HEK293T (cell line): ENCODE measurements around the gene SMCO2.

Experiments used
- ARNT ChIP-seq: fragments of 450-650 bp; IDR thresholded peaks from 2 replicates; pipeline ENCODE4 v1.6.1; 2017; ENCODE audit warnings: mild to moderate bottlenecking
- FOXA1 ChIP-seq: fragments of 450-650 bp; IDR thresholded peaks from 2 replicates; pipeline ENCODE4 v1.6.1; 2016; ENCODE audit warnings: mild to moderate bottlenecking

DNA sequence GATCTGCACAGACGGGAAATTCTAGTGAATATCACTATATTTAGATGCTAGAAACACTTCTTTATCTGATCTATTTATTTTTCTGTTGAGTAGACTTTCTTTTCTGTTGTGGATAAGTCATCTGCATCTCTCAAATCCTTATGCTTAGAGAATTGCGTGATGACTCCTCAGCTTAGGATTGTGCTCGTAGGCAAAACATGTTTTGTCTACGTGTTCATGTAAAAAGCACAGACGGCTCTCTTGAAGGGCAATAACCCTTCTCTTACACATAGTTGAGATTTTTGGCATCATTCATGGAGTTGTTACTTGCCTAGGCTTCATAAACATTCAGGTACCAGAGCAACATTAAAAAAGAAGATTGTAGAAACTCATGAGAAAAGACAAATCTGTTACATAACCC, 96.1 kb downstream of the SMCO2 start:
- TF ChIP-seq FOXA1 (no peak), ARNT (no peak)
